HL-60/S4 treated with retinoic acid at 250 ng/mL for 4 days and 3 days (cell line): ENCODE data around the gene LRP1.

Experiments
- in situ Hi-C: fragments of 300-500 bp; cut with MboI; formaldehyde crosslinking; loops from 2 replicates; pipeline ENCODE4 v1.7.0; 2022; ENCODE audit warnings: low sequenced_read_pairs

The LRP1 gene

GRCh38 chr12:57185906-57186508 is 57.7 kb downstream of the LRP1 start:
- in situ Hi-C loops = no loop called here

GRCh38 chr12:57187222-57188089 is 59.2 kb downstream of the LRP1 start:
- in situ Hi-C loops = no loop called here

GRCh38 chr12:57188090-57188425 is 59.8 kb downstream of the LRP1 start:
- in situ Hi-C loops = no loop called here

- in situ Hi-C loops = no loop called here
Measured at GRCh38 chr12:57190037-57190436, 61.8 kb downstream of the LRP1 start.

- in situ Hi-C loops = no loop called here
Measured at GRCh38 chr12:57190821-57191220, 62.5 kb downstream of the LRP1 start.

GRCh38 chr12:57191410-57191809 is 63.1 kb downstream of the LRP1 start:
- in situ Hi-C loops = no loop called here

GRCh38 chr12:57192920-57193319 is 64.6 kb downstream of the LRP1 start:
- in situ Hi-C loops = no loop called here

- in situ Hi-C loops = no loop called here
Measured at GRCh38 chr12:57193706-57194245, 65.5 kb downstream of the LRP1 start.

GRCh38 chr12:57194253-57194652 is 66.0 kb downstream of the LRP1 start:
- in situ Hi-C loops = no loop called here

GRCh38 chr12:57195186-57195585 is 66.9 kb downstream of the LRP1 start:
- in situ Hi-C loops = no loop called here

GRCh38 chr12:57195611-57196371 is 67.5 kb downstream of the LRP1 start:
- in situ Hi-C loops = no loop called here

GRCh38 chr12:57196439-57196838 is 68.2 kb downstream of the LRP1 start:
- in situ Hi-C loops = no loop called here

- in situ Hi-C loops = no loop called here
Measured at GRCh38 chr12:57196956-57197355, 68.7 kb downstream of the LRP1 start.

GRCh38 chr12:57198329-57198728 is 70.0 kb downstream of the LRP1 start:
- in situ Hi-C loops = no loop called here

GRCh38 chr12:57199191-57199590 is 70.9 kb downstream of the LRP1 start:
- in situ Hi-C loops = no loop called here

GRCh38 chr12:57200497-57200896 is 72.2 kb downstream of the LRP1 start:
- in situ Hi-C loops = no loop called here

- in situ Hi-C loops = no loop called here
Measured at GRCh38 chr12:57201219-57201618, 72.9 kb downstream of the LRP1 start.

GRCh38 chr12:57201631-57202030 is 73.3 kb downstream of the LRP1 start:
- in situ Hi-C loops = no loop called here

GRCh38 chr12:57202321-57202720 is 74.0 kb downstream of the LRP1 start:
- in situ Hi-C loops = no loop called here

- in situ Hi-C loops = no loop called here
Measured at GRCh38 chr12:57203201-57203600, 74.9 kb downstream of the LRP1 start.

- in situ Hi-C loops = no loop called here
Measured at GRCh38 chr12:57203791-57204190, 75.5 kb downstream of the LRP1 start.

- in situ Hi-C loops = no loop called here
Measured at GRCh38 chr12:57204454-57204853, 76.2 kb downstream of the LRP1 start.
